Glutamatergic neuron (in vitro differentiated cells): ENCODE measurements around the gene CD3G. TPM values are rescaled to one million over a fixed set of nuclear protein-coding genes. Genes with fewer than 3 reads are reported as not detected.

Source experiments
- DNase-seq: peaks from one replicate; pipeline ENCODE4 v3.0.0; 2022
- H3K27ac Mint-ChIP-seq: one replicate; pipeline ENCODE4 v1.8.0; 2020; ENCODE audit warnings: mild to moderate bottlenecking, mixed read lengths, inconsistent platforms; ENCODE audit not compliant: unreplicated experiment
- H3K27me3 Mint-ChIP-seq: one replicate; pipeline ENCODE4 v1.8.0; 2020; ENCODE audit warnings: mild to moderate bottlenecking, moderate library complexity, mixed read lengths, inconsistent platforms; ENCODE audit not compliant: unreplicated experiment
- H3K36me3 Mint-ChIP-seq: one replicate; pipeline ENCODE4 v1.8.0; 2020; ENCODE audit warnings: mild to moderate bottlenecking, mixed read lengths, inconsistent platforms; ENCODE audit not compliant: unreplicated experiment
- H3K4me1 Mint-ChIP-seq: one replicate; pipeline ENCODE4 v1.8.0; 2020; ENCODE audit warnings: mild to moderate bottlenecking, low read depth, mixed read lengths, inconsistent platforms; ENCODE audit not compliant: unreplicated experiment
- H3K4me3 Mint-ChIP-seq: one replicate; pipeline ENCODE4 v1.8.0; 2020; ENCODE audit warnings: mild to moderate bottlenecking, mixed read lengths, inconsistent platforms; ENCODE audit not compliant: unreplicated experiment
- H3K9me3 Mint-ChIP-seq: one replicate; pipeline ENCODE4 v1.8.0; 2020; ENCODE audit warnings: mild to moderate bottlenecking, moderate library complexity, mixed read lengths, inconsistent platforms; ENCODE audit not compliant: unreplicated experiment
- total RNA-seq: library from RNA; stranded (reverse); fragmentation: NEBNext Ultra II Directional; extraction: Animal tissue kit (Norgen Biotek cat#: 25700); gene quantifications from one replicate; pipeline ENCODE4 v1.2.1, GENCODE V29; 2021; ENCODE audit not compliant: unreplicated experiment
- TF ChIP-seq, protein P1 (sequence below): fragments of 200-600 bp; sonication (generic); IDR thresholded peaks from one replicate; pipeline ENCODE4 v1.5.0; 2021; ENCODE audit not compliant: partially characterized antibody, unreplicated experiment

CD3G gene
- total RNA-seq, 1 donor from 2014 or later: 0.39 TPM

- no peak for DNase-seq
- H3K27me3 Mint-ChIP-seq: no peaks in the 10 kb centered on the region
- no peaks in the 10 kb centered on the region for H3K9me3 Mint-ChIP-seq
- H3K4me3 Mint-ChIP-seq: no peak overlapping the region
- H3K36me3 Mint-ChIP-seq: no peaks in the 10 kb centered on the region
- TF ChIP-seq, protein P1, sequence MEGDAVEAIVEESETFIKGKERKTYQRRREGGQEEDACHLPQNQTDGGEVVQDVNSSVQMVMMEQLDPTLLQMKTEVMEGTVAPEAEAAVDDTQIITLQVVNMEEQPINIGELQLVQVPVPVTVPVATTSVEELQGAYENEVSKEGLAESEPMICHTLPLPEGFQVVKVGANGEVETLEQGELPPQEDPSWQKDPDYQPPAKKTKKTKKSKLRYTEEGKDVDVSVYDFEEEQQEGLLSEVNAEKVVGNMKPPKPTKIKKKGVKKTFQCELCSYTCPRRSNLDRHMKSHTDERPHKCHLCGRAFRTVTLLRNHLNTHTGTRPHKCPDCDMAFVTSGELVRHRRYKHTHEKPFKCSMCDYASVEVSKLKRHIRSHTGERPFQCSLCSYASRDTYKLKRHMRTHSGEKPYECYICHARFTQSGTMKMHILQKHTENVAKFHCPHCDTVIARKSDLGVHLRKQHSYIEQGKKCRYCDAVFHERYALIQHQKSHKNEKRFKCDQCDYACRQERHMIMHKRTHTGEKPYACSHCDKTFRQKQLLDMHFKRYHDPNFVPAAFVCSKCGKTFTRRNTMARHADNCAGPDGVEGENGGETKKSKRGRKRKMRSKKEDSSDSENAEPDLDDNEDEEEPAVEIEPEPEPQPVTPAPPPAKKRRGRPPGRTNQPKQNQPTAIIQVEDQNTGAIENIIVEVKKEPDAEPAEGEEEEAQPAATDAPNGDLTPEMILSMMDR: no peak
- no peaks in the 10 kb centered on the region for H3K4me1 Mint-ChIP-seq
- H3K27ac Mint-ChIP-seq: no peak overlapping the region
Measured at GRCh38 chr11:118382954-118383353, 38.8 kb downstream of the CD3G start.

DNA sequence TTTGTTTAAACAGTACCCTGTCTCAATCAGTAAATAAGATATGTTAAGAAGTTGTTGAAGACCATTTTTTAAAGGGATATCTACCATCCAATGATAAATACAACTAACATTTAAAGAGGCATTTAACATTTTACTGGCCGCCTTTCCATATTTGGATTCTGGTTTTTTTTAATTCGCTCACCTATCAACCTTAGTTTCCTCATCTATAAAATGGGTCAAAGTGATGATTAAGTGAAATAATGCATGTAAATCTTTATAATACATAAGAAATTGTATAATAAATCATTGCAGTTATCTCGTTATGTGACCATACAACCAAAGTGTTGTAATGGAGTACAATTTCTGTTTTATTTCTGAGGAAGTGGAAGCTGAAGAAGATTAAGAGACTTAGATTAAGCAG lies 39.5 kb downstream of the CD3G start:
- TF ChIP-seq, protein P1: no peak
- DNase-seq: no peak
- no peaks in the 10 kb centered on the region for H3K36me3 Mint-ChIP-seq
- no peak overlapping the region for H3K4me3 Mint-ChIP-seq
- H3K27ac Mint-ChIP-seq: no peak overlapping the region
- H3K27me3 Mint-ChIP-seq: no peaks in the 10 kb centered on the region
- H3K4me1 Mint-ChIP-seq: no peaks in the 10 kb centered on the region
- no peaks in the 10 kb centered on the region for H3K9me3 Mint-ChIP-seq

- peaks cover 4% of the 10 kb centered on the region for H3K4me1 Mint-ChIP-seq
- H3K27ac Mint-ChIP-seq: no peak overlapping the region
- no peak overlapping the region for H3K4me3 Mint-ChIP-seq
- H3K9me3 Mint-ChIP-seq: no peaks in the 10 kb centered on the region
- TF ChIP-seq, protein P1: no peak
- DNase-seq: no peak
- H3K36me3 Mint-ChIP-seq: no peaks in the 10 kb centered on the region
- H3K27me3 Mint-ChIP-seq: peaks cover under 1% of the 10 kb centered on the region
Measured at GRCh38 chr11:118396097-118396501, 52.0 kb downstream of the CD3G start.

GRCh38 chr11:118397448-118397847 lies 53.3 kb downstream of the CD3G start:
- H3K27me3 Mint-ChIP-seq: peaks cover 4% of the 10 kb centered on the region
- TF ChIP-seq, protein P1: no peak
- peaks cover 1% of the 10 kb centered on the region for H3K9me3 Mint-ChIP-seq
- peaks cover 9% of the 10 kb centered on the region for H3K4me1 Mint-ChIP-seq
- H3K27ac Mint-ChIP-seq: no peak overlapping the region
- H3K4me3 Mint-ChIP-seq: no peak overlapping the region
- DNase-seq: no peak
- H3K36me3 Mint-ChIP-seq: no peaks in the 10 kb centered on the region

GRCh38 chr11:118398791-118399559 lies 54.8 kb downstream of the CD3G start:
- Mint-ChIP-seq H3K4me1 (peaks cover 11% of the 10 kb centered on the region), H3K27ac (no peak overlapping the region), H3K4me3 (no peak overlapping the region), H3K27me3 (peaks cover 4% of the 10 kb centered on the region), H3K9me3 (peaks cover 1% of the 10 kb centered on the region), H3K36me3 (no peaks in the 10 kb centered on the region)
- DNase-seq: no peak
- TF ChIP-seq, protein P1: no peak
